Adrenal gland (tissue), 12 donors: ENCODE results near the gene MFAP5. TPM values are rescaled to one million over a fixed set of nuclear protein-coding genes. Genes with fewer than 3 reads are reported as not detected.

ENCODE experiments used
- DNase-seq, 7 donors: peaks; one replicate each; pipeline ENCODE4 v3.0.0-alpha.2; 2019 to 2020
- H3K27ac ChIP-seq, 5 donors: fragments of 200-600 bp; sonication (generic) in 4 of 5; 1 replicate in 3 of 5; 2 replicates in 2 of 5; pipeline versions ENCODE4 v1.5.1 to v1.8.0; 2016 to 2020; ENCODE audit warnings: mild to moderate bottlenecking in 1 of 5
- H3K27me3 ChIP-seq: fragments of 200-600 bp; 2 replicates; pipeline ENCODE4 v1.8.0; 2021
- H3K36me3 ChIP-seq, 2 donors: fragments of 200-600 bp; replicated peaks in 1 of 2; 1 replicate in 1 of 2; 2 replicates in 1 of 2; pipeline versions ENCODE4 v1.5.1 to v1.8.0; 2018 to 2022
- H3K4me1 ChIP-seq, 2 donors: fragments of 200-600 bp; replicated peaks in 1 of 2; 1 replicate in 1 of 2; 2 replicates in 1 of 2; pipeline versions ENCODE4 v1.5.1 to v1.8.0; 2018 to 2021
- H3K4me3 ChIP-seq, 4 donors: fragments of 200-600 bp; sonication (generic) in 3 of 4; one replicate each; pipeline ENCODE4 v1.5.1; 2016 to 2018
- H3K9me3 ChIP-seq, 3 donors: fragments of 200-600 bp; sonication (generic) in 1 of 3; replicated peaks in 1 of 3; 1 replicate in 2 of 3; 2 replicates in 1 of 3; pipeline versions ENCODE4 v1.5.1 to v1.8.0; 2016 to 2021
- POLR2A ChIP-seq, 2 donors: fragments of 450-650 bp; IDR thresholded peaks; one replicate each; pipeline ENCODE4 v1.6.1; 2017; ENCODE audit warnings: antibody characterized with exemption in 2 of 2, mild to moderate bottlenecking in 2 of 2, moderate library complexity in 1 of 2
- WGBS, 4 donors: extraction: QIAGEN DNeasy Blood & Tissue Kit in 2 of 4; methylation state at CpG; one replicate each; pipeline versions ENCODE4 v1.1.5 to v1.1.7; 2013 to 2017; 5-methylcytosine and 5-hydroxymethylcytosine counted together
- intact Hi-C, 2 donors: fragments of 100-400 bp; cut with DNase I; formaldehyde crosslinking; loops; one replicate each; pipeline versions ENCODE4 v1.14.1 to v1.15.0; 2022 to 2023
- polyA plus RNA-seq, 3 donors: library from polyadenylated mRNA; stranded (reverse); fragments of 200-250 nt in 2 of 3; fragments of 350-450 nt in 1 of 3; fragmentation: Illumina TruSeq in 1 of 3; extraction: RNeasy Lipid Tissue Mini Kit (QIAGEN cat#74804) in 1 of 3; gene quantifications; one replicate each; pipeline ENCODE4 v1.2.3, GENCODE V29; 2013 to 2014
- total RNA-seq, 9 donors: library from RNA; depleted of rRNA in 4 of 9; stranded (reverse); fragments of >200 nt in 4 of 9; fragments of 120-200 nt in 1 of 9; fragmentation: NEBNext Ultra II Directional in 1 of 9; extraction: Animal tissue kit (Norgen Biotek cat#: 25700) in 1 of 9; gene quantifications; one replicate each; pipeline versions ENCODE4 v1.1.0 to v1.2.4, GENCODE V29; 2013 to 2023
- TF ChIP-seq, protein P1 (sequence below), 6 experiments: fragments of 450-650 bp in 4 of 6; fragments of 200-600 bp in 2 of 6; sonication (generic) in 1 of 6; IDR thresholded peaks; 1 replicate in 5 of 6; 2 replicates in 1 of 6; pipeline versions ENCODE4 v1.5.1 to v1.8.0; 2016 to 2021; ENCODE audit warnings: antibody characterized with exemption in 6 of 6, mild to moderate bottlenecking in 2 of 6, moderate library complexity in 1 of 6
- donor health status: healthy with polysubstance abuse.
- donor health status: Bipolar disorder and iron deficiency.
- donor health status: DM: yes; HTN: yes; CAD: no.
- donor health status: DM: no; HTN: no; CAD: no.
- donor health status: DM: no; HTN: no; CAD: no.
- donor health status: DM: yes; HTN: yes; CAD: no.

MFAP5 gene
- total and polyA plus RNA-seq, 12 donors = 0.68 to 65.3 (median 16.2) TPM

DNA sequence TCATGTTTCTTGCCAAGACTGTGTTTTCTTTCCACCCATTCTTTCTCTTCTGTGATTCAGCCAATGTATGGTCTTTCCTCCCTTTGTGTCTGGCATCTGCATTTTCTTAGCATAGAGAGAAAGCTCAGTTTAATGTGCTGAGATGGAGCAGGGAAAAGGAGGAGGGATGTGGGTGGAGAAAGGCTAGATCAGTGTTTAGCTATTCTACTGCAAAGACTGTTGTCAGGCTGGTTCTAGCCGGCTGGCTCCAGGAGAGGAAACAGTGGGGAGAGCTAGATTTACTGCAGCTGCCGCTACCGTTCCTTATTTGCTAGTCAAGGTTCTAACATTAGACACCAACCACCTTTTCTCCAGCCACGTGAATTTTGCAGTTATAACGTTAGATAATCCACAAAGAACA is 29.9 kb upstream of the MFAP5 start:
- TF ChIP-seq, protein P1, sequence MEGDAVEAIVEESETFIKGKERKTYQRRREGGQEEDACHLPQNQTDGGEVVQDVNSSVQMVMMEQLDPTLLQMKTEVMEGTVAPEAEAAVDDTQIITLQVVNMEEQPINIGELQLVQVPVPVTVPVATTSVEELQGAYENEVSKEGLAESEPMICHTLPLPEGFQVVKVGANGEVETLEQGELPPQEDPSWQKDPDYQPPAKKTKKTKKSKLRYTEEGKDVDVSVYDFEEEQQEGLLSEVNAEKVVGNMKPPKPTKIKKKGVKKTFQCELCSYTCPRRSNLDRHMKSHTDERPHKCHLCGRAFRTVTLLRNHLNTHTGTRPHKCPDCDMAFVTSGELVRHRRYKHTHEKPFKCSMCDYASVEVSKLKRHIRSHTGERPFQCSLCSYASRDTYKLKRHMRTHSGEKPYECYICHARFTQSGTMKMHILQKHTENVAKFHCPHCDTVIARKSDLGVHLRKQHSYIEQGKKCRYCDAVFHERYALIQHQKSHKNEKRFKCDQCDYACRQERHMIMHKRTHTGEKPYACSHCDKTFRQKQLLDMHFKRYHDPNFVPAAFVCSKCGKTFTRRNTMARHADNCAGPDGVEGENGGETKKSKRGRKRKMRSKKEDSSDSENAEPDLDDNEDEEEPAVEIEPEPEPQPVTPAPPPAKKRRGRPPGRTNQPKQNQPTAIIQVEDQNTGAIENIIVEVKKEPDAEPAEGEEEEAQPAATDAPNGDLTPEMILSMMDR (IDR thresholded peaks at IDR 0.05) = no peak
- TF ChIP-seq POLR2A (IDR thresholded peaks at IDR 0.05) = no peak
- Histone ChIP-seq H3K36me3 (no peaks in the 10 kb centered on the region), H3K4me1 (peaks cover 5 to 19% of the 10 kb centered on the region in 2 donors), H3K27me3 (no peaks in the 10 kb centered on the region), H3K4me3 (no peak overlapping the region), H3K27ac (peak overlapping the region in 1 of 5 donors; percentile 25), H3K9me3 (no peaks in the 10 kb centered on the region)
- DNase-seq = peak in 2 of 7 donors; percentile 20 to 62
- 15 to 33% (median 32%) methylated on average over 5 of the region's 5 CpGs for WGBS, 4 donors
- intact Hi-C loops = no loop called here

DNA sequence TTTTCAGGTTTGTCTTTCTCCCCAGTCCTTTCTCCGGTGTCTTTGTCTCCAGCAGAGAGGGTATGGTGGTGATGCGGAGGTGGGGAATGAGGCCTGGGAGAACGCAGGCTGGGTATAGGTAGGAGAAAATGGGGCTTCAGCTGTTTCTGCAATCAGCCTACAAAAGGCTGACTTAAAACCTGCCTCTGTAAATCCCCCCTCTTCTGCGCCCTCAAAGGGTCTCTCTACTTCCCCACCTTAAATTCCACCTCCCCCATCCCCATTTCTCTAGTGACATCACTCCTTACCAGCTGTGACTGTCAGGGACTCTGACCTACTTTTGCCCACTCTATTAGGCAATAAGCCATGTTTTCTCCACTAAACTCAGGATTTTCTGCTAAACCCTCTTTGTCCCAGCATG is 27.1 kb upstream of the MFAP5 start:
- TF ChIP-seq POLR2A (IDR thresholded peaks at IDR 0.05) = no peak
- TF ChIP-seq, protein P1 (IDR thresholded peaks at IDR 0.05) = no peak
- intact Hi-C loops = loop anchor here in 1 of 2 donors (10.0 kb wide), 1 partner anchor 355 kb away; no protein-coding TSS in a partner anchor

DNA sequence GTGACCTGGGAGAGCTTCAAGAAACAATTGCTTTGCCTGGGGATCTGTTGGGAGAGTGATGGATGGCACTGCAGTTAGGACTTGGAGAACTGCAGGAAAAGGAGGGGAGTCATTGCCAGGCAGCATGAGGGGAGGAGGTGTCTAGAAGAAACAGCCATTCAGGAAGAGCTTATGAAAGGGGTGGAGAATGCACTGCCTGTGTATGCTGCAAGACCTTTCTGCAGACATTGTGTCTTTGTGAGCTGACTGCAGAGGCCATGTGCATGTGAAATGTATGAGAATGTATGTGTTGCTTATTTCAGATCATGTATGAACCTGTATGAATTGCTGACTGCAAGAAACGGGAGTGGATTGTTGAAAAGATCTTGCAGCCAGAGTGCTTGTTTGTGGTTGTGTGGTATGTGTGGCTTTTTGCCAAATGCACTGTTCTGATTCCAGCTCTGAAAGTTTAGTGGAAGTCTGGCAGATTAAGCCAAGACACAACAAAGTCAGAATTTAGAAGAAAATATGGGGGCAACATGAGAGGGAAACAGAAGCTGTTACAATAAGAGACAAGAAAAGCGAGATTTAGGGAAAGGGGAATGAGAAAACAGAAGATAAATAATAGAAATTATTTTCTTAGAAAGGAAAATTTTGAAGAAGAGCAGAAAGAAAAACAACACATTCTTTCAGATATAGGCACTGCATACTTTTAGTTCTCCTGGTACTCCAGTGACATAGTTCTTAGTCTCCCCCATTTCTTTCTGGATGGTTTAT is 25.4 kb upstream of the MFAP5 start:
- no peaks in the 10 kb centered on the region for H3K9me3 ChIP-seq
- peaks cover 5 to 18% of the 10 kb centered on the region in 2 donors for H3K4me1 ChIP-seq
- 25 to 36% (median 29%) methylated on average over 2 of the region's 2 CpGs for WGBS, 4 donors
- H3K4me3 ChIP-seq = peak overlapping the region in 1 of 4 donors; percentile 8
- H3K27me3 ChIP-seq = no peaks in the 10 kb centered on the region
- intact Hi-C loops = loop anchor here in 1 of 2 donors (10.0 kb wide), 1 partner anchor 357 kb away; no protein-coding TSS in a partner anchor
- peak; percentile 65 to 88 (median 83) for DNase-seq
- TF ChIP-seq POLR2A (IDR thresholded peaks at IDR 0.05) = peak in 1 of 2 donors; percentile 60
- TF ChIP-seq, protein P1 (IDR thresholded peaks at IDR 0.05) = no peak
- H3K27ac ChIP-seq = peak overlapping the region in 1 of 5 donors; percentile 4
- no peaks in the 10 kb centered on the region for H3K36me3 ChIP-seq

More for the DNA sequence above, 27.1 kb upstream of the MFAP5 start:
- DNase-seq = no peak
- Histone ChIP-seq H3K36me3 (no peaks in the 10 kb centered on the region), H3K4me1 (peaks cover 5 to 18% of the 10 kb centered on the region in 2 donors), H3K4me3 (no peak overlapping the region), H3K27ac (no peak overlapping the region), H3K9me3 (no peaks in the 10 kb centered on the region), H3K27me3 (no peaks in the 10 kb centered on the region)
- WGBS, 4 donors = 81 to 96% (median 89%) methylated on average over 4 of the region's 4 CpGs

DNA sequence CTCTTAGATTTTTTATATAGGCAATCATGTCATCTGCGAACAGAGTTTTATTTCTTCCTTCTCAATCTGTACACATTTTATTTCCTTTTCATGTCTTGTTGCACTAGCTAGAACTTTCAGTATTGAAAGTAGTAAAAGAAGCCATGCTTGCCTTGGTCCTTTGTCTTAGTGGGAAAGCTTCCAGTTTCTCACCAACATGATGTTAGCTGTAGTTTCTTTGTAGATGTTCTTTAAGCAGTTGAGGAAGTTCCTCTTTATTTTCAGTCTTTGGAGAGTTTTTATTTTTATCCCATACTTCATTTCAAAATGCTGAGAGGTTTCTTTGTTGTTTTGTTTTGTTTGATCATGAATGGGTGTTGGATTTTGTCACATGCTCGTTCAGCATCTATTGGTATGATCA is 22.4 kb upstream of the MFAP5 start:
- Histone ChIP-seq H3K27ac (no peak overlapping the region), H3K27me3 (no peaks in the 10 kb centered on the region), H3K4me1 (peaks cover 5 to 18% of the 10 kb centered on the region in 2 donors), H3K36me3 (no peaks in the 10 kb centered on the region), H3K4me3 (no peak overlapping the region), H3K9me3 (no peaks in the 10 kb centered on the region)
- DNase-seq = no peak
- intact Hi-C loops = loop anchor here in 1 of 2 donors (10.0 kb wide), 1 partner anchor 360 kb away; no protein-coding TSS in a partner anchor
- 77 to 88% (median 80%) methylated on average over 2 of the region's 2 CpGs for WGBS, 4 donors
- TF ChIP-seq POLR2A (IDR thresholded peaks at IDR 0.05) = no peak
- TF ChIP-seq, protein P1 (IDR thresholded peaks at IDR 0.05) = no peak
